HCEC 1CT (cell line): ENCODE measurements around the gene EDAR.
A peak's percentile ranks its signal among the peaks of the same experiment; 100 is the strongest.

Experiments used
- DNase-seq: peaks from one replicate; pipeline ENCODE4 v3.0.0-alpha.2; 2017

Gene EDAR

DNA sequence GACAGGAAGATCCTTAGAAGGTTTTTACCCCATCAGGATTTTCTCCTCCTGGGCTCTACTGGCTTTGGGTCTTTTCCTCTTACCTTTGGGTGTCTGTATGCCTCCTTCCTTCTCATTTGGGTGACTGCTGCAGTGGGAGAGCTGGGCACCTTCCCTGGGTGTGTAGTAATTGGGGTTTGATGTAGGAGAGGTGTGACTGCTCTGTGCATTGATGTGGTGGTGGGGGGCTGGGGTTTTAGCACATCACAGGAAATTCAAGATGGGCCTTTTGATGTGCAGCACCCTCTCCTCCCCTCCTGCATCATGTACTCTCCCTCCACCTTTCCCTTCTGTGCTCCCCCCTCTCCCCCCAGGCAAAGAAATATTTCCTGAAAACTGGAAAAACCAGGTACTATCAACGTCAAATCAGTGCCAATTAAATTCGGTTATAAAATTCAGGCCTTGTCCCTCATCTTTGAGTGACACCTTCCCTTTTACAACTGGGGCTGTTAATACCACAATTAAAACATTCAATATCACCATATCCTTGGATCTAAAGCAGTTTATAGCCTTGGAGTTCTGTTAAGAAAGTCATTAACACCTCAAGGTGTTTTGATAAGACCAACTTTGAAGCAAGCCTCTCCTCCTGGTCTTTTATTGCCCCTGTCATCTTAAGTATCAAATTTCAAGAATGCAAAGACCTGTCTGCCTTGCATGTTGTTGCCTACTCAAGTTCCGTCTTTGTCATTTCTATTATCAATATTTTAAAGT lies 23.3 kb downstream of the EDAR start:
- no peak for DNase-seq

DNA sequence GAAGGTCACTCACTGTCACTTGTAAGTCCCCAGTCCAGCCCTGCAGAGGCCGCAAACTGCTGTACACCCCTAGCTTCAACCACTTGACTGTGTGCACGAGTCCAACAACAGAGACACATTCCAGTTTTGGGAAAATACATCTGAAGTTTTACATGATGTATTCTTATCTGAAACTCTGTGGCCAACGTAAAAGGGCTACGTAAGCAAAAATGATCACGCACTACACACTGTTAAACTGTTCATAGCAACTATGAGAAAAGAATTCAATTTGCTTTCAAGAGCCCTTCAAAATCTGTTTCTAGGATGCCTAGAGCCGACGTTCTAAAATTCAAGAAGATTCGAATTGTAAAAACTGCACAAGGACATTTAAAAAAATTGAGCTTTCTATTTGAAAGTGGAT lies 26.0 kb downstream of the EDAR start:
- no peak for DNase-seq

DNA sequence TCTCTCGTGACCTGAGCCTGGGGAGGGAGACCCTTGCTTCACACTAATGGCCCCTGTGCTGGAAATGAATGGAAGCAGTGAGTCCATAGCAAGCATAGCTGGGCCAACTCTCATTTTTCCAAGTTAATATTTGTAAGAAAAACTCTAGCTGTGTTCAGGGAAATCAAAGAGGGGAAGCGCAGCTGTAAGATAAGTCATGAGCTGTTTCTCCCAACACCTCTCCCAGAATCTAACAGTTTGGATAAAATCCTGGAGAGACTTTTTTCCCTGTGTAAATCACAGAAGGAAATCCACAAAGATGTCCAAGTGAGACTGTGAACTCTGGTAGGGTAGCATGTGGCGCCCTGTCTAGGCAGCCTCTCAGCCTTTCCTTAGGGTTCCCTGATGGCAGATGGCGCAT lies 27.2 kb downstream of the EDAR start:
- no peak for DNase-seq

DNA sequence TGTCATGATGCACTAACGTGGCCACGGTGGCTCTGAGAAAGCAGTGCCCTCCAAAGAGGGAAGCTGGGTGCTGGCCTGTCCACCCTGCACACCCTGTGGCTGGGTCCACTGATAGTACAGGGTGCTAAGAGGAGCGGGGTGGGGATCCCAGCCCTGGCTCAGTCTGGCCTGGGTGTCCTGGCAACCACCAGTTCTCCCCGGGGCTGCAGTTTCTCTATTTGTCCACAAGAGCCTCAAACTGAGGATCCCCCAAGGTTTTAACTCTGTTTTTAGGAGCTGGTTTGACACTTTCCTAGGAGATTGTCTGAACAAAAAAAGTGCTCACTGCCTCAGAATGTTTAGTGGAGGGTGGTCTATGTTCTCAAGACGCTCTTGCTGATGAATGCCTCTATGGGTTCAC lies 29.0 kb downstream of the EDAR start:
- DNase-seq: peak; percentile 11

DNA sequence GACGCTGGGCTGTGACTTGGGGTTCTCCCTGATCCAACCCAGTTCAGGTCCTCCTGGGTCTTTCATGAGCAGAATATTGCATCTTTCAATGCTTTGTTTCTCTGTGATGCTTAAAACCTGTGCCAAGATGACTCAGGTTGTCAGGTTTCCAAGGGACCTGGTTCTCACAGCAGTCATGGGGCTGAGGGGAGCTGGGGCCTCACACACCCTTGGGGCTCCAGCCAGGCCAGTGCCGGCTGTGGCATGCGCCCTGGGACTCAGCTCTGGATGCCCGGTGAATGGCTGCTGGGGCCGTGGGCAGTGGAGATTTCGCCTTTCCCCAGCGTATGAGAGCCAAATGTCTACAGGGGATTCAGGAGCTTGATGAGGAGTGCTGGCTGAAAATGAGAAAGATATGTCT lies 29.6 kb downstream of the EDAR start:
- DNase-seq: no peak

DNA sequence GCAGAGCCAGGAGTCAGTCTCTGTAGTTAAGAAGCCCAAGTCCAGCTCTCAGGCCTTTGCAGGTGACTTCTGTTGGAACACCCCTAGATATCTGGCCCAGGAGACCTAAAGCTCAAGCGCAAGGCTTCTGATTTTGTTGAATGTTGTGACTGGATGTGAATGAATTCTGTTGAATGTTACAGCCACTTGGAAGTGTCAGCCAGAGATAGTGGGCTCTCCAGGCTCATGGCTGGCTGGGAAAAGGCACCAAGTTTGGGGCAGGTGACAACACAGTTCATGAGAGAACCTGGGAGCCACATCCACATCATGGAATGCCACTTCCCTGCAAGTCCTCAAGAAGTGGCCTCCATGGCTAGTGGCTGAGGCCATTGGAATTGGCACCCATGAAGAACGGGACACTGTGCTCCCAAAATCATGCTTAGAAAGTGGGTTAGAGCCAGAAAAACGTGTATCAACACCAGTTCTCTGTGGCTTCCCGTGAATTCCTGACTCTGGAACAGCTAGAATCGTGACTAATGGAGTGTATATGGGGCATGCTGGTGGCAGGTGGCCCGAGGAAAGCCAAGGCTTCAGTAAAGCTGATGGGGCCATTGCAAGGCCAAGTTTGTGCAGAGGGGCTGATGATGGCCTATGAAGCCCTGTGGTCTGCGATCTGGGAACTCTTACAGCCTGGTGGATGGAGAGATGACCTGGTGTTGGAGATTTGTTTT lies 30.2 kb downstream of the EDAR start:
- DNase-seq: no peak

DNA sequence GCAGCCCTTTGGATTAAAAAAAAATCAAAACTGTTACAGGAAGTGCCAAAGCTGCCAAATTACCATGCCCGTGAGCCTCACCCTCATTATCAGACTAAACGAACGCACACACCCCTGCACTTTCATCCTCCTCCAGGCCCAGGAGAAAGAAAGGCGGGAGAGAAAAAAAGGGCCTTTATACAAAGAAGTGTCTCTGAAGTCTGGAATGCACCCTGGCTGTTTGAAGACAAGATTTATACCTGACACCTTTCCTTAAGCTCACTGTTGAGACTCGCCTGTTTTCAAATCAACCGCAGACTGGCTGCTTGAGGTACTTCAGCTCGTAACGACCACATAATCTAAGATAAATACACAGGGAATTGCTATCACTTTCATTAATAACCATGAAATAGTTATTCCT lies 31.0 kb downstream of the EDAR start:
- DNase-seq: no peak

DNA sequence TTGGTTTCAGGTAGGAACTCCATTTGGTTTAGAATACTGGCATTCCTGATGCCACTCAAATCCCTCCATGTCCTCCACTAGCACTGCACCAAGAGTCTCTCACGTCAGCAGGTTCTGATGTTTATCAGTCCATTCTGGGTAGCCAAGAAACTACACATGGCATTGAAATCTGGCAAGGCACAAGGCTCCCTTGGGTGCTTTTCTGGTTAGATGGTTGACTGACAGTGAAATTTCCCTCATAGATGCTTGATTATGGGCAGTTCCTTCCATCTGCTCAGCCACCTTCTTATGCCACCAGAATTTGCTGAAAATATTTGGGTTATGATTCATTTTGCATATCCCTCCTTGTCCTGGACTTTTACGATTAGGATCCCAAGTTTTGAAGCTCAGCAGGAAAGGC lies 32.6 kb downstream of the EDAR start:
- no peak for DNase-seq

DNA sequence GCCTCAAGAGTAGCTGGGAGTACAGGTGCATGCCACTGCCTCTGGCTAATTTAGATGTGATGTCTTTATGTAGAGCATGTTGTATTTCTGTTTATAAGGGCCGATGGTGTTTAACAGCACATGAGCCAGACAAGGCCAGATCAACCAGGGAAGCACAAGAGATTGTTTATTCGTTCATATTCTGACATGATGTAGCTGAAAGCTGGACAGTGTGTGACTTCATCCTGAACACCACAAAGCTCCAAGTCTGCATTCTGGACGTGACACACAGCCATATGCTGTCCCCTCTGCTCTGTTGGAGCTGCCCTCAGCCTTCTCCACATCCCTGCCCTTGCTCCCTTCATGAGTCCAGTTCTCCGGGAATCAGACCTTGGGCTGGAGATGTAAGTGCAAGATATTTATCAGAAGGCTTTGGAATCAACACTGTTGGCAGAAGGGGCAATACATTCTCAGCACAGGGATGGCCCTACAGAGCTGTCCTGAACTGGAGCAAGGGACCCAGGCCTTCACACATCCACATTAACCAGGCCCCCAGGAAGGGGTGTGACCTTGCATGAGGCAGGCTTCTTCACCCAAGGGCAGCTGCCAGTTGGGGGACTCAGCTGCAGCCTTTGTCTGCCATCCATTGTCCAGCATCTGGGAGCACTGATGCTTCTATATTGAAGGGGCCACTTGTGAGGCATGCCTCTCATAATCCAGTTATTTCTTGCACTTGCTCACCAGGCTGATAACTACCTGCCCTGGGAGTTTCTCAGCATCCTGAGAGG lies 38.5 kb downstream of the EDAR start:
- DNase-seq: no peak

DNA sequence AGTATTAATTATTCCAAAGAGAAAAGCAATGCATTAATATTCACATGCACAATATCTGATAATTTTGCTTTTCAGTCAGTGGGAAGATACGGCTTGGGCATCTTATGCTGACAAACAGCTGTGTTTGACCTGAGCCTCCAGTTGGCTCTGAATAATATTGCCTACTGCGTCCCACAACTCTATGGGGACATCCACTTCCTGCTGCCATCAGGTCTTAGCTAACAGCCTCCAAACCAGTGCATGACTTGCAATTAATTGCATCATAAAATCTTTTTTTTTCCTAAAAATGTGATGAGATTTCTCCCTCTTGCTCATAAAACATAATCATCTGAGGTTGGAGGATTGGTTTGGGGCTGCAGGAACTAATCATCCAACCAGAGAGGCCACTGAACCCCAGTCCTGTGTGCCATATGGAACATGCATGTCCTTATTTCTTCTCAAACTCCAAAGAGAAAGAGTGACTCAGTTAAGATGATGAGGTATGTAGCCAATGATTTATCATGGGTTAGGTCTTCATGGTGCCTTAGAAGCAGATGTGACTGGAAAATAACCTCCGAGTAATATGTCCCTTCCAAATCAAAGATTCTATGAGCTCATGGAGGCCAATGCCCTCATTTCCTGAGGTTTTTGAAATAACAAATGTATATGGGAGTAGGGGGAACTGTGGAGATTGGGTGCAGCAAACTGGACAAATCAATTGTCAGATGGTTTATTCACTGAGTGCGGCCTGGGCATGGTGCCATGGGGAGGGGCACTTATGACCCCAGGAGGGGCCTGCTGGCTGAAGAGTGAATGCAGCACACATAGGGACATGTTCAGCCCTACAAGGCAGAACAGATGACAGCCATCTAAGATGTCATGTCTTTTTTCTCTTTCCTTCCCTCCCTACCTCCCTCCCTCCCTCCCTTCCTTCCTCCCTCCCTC lies 39.4 kb downstream of the EDAR start:
- DNase-seq: no peak

DNA sequence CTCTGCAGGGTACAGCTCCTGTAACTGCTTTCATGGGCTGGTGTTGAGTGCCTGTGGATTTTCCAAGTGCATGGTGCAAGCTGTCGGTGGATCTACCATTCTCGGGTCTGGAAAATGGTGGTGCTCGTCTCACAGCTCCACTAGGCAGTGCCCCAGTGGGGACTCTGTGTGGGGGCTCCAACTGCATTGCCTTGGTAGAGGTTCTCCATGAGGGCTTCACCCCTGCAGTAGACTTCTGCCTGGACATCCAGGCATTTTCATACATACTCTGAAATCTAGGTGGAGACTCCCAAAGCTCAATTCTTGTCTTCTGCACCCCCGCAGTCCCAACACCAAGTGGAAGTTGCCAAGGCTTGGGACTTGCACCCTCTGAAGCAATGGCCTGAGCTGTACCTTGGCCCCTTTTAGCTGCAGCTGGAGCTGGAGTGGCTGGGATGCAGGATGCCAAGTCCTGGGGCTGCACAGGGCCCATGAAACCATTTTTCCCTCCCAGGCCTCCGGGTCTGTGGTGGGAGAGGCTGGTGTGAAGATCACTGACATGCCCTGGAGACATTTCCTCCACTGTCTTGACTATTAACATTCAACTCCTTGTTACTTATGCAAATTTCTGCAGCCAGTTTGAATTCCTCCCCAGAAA lies 41.6 kb downstream of the EDAR start:
- no peak for DNase-seq

DNA sequence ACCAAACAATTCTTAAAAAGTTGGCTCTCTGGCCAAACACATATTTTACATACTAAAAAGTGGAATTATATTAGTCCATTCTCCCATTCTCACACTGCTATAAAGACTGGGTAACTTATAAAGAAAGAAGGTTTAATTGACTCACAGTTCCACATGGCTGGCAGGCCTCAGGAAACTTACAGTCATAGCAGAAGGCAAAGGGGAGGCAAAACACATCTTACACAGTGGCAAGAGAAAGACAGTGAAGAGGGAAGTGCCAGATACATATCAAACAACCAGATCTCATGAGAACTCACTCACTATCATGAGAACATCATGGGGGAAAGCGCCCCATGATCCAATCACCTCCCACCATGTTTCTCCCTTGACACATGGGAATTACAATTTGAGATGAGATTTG lies 42.6 kb downstream of the EDAR start:
- DNase-seq: no peak

DNA sequence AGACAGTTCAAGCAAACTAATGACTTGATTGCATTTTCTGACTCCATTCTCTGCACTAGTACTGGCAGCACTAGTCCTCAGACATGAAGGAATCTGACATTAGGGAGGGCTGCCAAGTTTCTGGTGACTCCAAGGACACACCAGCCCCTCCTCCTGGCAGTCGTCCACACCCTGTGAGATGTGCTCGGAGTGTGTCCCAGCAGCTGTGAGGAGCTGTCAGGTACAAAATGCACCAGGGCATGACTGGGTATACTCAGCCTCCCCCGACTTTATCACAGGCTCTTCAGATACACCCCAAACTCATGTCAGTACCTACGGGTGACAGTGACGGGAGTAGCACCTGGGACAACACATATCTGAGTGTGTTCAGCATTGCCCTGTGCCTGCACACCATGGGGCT lies 43.1 kb downstream of the EDAR start:
- DNase-seq: no peak

DNA sequence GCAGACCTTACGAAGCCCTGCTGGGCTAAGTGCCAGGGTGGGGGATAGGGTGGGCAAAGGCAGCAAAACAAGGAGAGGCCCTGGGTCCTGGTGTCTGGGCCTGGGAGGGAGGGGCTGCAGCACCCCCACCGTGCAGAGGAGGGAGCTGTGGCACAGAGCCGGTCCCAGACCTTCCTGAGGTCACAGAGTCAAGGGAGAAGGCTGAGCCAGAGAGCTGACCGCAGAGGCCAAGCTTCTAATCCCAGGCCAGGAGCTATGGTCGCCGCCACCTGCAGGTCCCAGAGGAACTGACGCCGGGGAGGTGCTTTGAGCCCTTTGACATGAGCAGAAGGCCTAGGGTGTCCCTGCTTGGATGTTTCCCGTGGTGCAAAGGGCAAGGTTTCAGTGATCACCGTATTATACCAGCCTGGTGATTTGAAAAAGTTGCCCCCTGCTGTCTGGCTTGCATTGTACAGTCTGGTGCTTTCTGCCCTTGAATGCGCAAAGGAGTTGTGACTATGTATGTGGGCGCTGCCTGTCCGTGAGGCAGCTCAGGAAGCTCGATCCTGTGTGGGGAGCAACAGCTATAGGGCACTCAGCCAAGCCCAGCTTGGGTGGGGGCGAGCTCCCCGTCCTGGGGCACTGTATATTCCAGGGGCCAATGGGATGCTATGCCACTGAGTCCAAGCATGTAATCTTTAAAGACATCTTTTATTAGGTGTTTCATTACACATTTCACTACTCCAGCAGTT lies 44.3 kb downstream of the EDAR start:
- no peak for DNase-seq

DNA sequence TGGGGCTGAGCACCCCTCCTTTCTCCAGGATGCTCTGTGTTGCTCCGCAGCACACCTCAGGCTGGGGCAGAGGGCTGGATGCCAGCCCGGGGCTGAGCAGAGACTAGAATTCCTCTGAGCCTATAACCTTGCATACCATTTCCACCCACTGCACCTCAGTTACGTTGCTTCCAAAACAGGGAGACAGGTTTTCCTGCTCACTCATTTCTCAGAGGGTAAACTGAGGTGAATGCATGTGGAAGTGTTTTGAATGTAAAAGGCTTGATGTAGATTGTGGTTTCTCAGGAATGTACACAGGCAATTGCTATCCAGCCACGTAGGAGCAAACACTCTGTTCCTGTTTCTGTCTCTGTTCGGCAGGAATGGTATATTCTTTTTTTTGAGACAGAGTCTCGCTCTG lies 45.3 kb downstream of the EDAR start:
- DNase-seq: no peak

DNA sequence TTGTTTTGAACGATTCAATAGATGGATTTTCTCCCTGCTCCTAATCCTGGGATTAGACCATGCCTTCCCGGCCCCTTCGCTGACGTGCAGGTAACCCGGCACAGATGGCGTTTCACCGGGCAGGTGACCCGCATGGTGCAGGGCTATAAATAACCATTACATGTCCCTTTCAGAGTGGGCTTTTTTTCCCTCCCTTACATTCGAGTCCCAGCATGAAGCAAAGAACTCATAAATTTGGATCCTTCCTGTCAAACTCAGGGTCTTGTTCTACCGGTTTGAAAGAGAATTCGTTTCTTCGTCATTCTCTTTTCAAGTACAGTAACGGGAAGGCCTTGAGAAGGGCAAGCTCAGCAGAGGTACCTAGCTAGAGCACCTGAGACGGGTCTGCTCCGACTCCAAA lies 46.1 kb downstream of the EDAR start:
- no peak for DNase-seq

DNA sequence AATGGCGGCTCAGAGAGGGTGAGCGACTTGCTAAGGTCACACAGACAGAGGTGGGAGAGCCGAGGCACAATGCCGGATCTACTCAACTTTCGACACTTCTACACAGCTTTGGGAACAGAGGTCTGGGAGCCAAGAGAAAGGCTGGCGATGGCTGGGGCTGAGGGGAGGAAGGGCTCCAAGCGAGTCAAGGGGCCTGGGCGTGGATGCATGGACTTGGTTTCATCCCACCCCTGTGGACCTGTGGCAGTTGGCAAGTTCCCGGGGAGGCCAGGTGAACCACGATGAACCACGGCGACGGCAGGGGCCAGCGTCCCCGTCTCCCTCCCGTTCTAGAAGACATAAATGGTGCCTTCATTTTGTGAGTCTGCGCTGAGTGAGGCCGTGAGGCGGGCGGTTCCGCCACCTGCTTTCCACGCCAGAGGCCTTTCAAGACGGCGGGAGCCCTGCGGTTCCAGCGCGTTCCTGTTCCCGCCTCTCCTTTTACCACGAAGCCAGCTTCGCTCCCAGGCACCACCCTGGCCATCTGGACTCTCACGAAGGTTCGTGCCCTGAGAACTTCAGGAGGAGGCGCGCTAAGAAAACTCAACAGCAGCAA lies 46.7 kb downstream of the EDAR start:
- no peak for DNase-seq

DNA sequence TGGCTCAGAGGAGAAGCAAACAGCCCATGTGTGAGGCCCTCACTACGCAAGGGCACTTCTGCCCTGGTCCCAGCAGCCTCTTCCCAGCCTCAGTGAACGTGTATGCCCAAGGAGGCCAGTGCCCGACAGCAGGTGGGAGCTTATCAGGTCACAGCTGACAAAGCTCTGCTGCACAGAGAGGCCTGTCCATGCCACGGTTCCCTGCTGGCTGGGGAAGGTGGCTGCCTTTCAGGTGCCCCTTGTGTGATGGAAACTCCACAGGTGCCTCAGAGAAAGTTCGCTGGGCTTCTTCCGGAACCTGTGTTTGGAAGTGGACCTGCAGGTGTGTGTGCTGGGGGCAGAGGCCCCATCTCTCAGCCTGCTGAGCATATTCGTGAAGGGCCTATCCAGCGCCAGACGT lies 47.3 kb downstream of the EDAR start:
- DNase-seq: no peak

DNA sequence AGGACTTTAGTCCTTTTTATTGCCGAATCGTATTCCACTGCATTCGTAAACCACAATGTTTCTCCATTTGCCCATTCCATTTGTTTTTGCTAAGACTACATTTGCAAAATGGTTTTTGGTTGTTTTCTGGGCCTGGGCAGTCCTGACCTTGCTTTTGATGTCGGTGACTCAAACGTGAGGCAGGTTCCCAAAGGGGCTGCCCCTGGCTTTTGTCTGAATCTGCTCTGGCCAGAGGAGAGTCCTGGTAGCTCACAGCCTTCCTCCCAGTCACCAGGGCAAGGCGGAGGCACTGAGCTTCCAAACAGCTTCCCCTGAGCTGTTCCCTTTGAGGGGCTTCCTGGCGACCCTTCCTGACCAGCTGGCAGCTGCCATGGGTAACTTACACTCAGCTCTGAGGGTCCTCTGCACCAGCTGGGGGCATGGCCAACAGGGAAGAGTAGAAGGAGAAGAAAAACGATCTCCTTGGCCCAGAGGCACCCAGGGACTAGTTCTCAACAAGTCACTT lies 47.8 kb downstream of the EDAR start:
- DNase-seq: no peak

DNA sequence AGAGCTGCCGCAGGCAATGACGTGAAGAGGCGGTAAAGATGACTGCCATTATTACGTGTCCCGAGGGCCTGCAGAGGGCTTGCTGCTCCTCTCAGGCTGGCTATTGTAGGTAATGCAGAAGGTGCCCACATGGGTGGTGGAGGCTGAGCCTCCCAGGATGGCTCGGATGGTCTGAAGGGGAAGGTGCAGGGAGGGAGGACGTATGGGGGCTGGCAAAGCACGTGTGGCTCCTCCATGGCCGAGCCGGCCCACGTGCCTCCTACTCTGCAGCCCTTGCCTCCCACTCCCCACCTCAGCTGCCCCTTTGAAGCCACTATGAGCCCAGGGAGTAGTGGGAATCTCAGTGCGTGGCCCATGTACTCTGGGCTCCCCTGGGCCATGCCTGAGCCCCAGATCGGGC lies 48.9 kb downstream of the EDAR start:
- DNase-seq: no peak

DNA sequence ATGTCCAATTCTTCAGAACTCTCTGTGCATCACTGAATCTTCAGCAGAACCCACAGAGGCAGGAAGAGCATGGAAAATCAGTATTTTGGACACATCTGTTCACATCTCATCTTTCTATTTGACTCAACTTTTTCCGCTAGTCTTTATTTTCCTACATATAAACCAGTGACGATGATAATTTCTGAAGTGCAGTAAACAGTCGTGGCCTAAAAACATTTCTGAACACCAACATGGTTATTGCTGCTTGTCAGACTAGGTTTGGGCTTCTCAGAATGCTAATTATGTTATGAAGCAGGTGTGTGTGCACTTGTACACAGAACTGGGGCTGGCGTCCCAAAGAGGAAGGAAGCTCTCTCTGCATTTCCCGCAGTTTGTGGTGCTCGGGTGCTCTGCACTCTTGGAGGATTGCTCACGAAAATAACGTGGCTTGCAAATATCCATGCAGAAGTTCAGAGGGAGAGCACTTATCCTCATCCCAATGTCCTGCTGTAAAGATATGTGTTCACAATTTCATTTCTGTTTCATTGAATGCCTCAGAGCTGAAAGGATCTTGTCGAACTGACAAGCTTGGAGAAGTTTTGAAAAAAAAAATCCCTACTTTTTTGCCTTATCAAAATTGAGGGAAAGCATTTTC lies 50.8 kb downstream of the EDAR start:
- no peak for DNase-seq
